Measurements from ENCODE around the gene TRAPPC10.

Gene TRAPPC10

GRCh38 chr21:43974791-43975468 is 37.2 kb upstream of the TRAPPC10 start:
- TF ChIP-seq GATA1 (IDR thresholded peaks at IDR 0.05; ENCODE audit: low read depth, low read length): no peak
- no peak for DNase-seq

GRCh38 chr21:43975469-43976098 is 36.5 kb upstream of the TRAPPC10 start:
- peak; percentile 77 to 87 for DNase-seq
- TF ChIP-seq POLR2A (IDR thresholded peaks at IDR 0.05; ENCODE audit: low read length): no peak
- no peak for TF ChIP-seq GATA1 (IDR thresholded peaks at IDR 0.05; ENCODE audit: low read depth, low read length)

GRCh38 chr21:43976661-43977060 is 35.4 kb upstream of the TRAPPC10 start:
- no peak for TF ChIP-seq POLR2A (IDR thresholded peaks at IDR 0.05; ENCODE audit: low read length)
- TF ChIP-seq GATA1 (IDR thresholded peaks at IDR 0.05; ENCODE audit: low read depth, low read length): no peak

GRCh38 chr21:43978060-43978459 is 34.0 kb upstream of the TRAPPC10 start:
- TF ChIP-seq GATA1 (IDR thresholded peaks at IDR 0.05; ENCODE audit: low read depth, low read length): no peak
- TF ChIP-seq POLR2A (IDR thresholded peaks at IDR 0.05; ENCODE audit: low read length): no peak

More at GRCh38 chr21:43976661-43977060, 35.4 kb upstream of the TRAPPC10 start:
- DNase-seq: no peak

GRCh38 chr21:43979654-43980053 is 32.5 kb upstream of the TRAPPC10 start:
- no peak for DNase-seq

More at GRCh38 chr21:43978060-43978459, 34.0 kb upstream of the TRAPPC10 start:
- no peak for DNase-seq

GRCh38 chr21:43981151-43981870 is 30.8 kb upstream of the TRAPPC10 start:
- no peak for DNase-seq
- no peak for TF ChIP-seq POLR2A (IDR thresholded peaks at IDR 0.05; ENCODE audit: low read length)
- TF ChIP-seq GATA1 (IDR thresholded peaks at IDR 0.05; ENCODE audit: low read depth, low read length): no peak

More at GRCh38 chr21:43979654-43980053, 32.5 kb upstream of the TRAPPC10 start:
- TF ChIP-seq GATA1 (IDR thresholded peaks at IDR 0.05; ENCODE audit: low read depth, low read length): no peak
- TF ChIP-seq POLR2A (IDR thresholded peaks at IDR 0.05; ENCODE audit: low read length): no peak

GRCh38 chr21:43981871-43982210 is 30.3 kb upstream of the TRAPPC10 start:
- TF ChIP-seq GATA1 (IDR thresholded peaks at IDR 0.05; ENCODE audit: low read depth, low read length): no peak
- TF ChIP-seq POLR2A (IDR thresholded peaks at IDR 0.05; ENCODE audit: low read length): no peak
- no peak for DNase-seq

GRCh38 chr21:43982489-43983078 is 29.5 kb upstream of the TRAPPC10 start:
- TF ChIP-seq POLR2A (IDR thresholded peaks at IDR 0.05; ENCODE audit: low read length): no peak
- TF ChIP-seq GATA1 (IDR thresholded peaks at IDR 0.05; ENCODE audit: low read depth, low read length): no peak
- no peak for DNase-seq

- DNase-seq: no peak
- TF ChIP-seq POLR2A (IDR thresholded peaks at IDR 0.05; ENCODE audit: low read length) (no peak), GATA1 (IDR thresholded peaks at IDR 0.05; ENCODE audit: low read depth, low read length) (no peak)
Measured at GRCh38 chr21:43983390-43983789, 28.7 kb upstream of the TRAPPC10 start.

- TF ChIP-seq POLR2A (IDR thresholded peaks at IDR 0.05; ENCODE audit: low read length) (no peak), GATA1 (IDR thresholded peaks at IDR 0.05; ENCODE audit: low read depth, low read length) (no peak)
- DNase-seq: no peak
Measured at GRCh38 chr21:43983860-43984420, 28.2 kb upstream of the TRAPPC10 start.

GRCh38 chr21:43984905-43985689 is 27.0 kb upstream of the TRAPPC10 start:
- no peak for DNase-seq
- TF ChIP-seq GATA1 (IDR thresholded peaks at IDR 0.05; ENCODE audit: low read depth, low read length) (no peak), POLR2A (IDR thresholded peaks at IDR 0.05; ENCODE audit: low read length) (no peak)

GRCh38 chr21:43985690-43986251 is 26.3 kb upstream of the TRAPPC10 start:
- DNase-seq: no peak
- TF ChIP-seq POLR2A (IDR thresholded peaks at IDR 0.05; ENCODE audit: low read length): no peak
- no peak for TF ChIP-seq GATA1 (IDR thresholded peaks at IDR 0.05; ENCODE audit: low read depth, low read length)

All from erythroblast (primary cell).